ES-I3 (cell line): ENCODE measurements around the gene GGT6.

ENCODE experiments used
- H3K36me3 ChIP-seq: 2 replicates; pipeline ENCODE4 v1.6.1; 2013; ENCODE audit warnings: mild to moderate bottlenecking, low read length, control low read depth, moderate library complexity; ENCODE audit not compliant: insufficient read depth
- H3K4me1 ChIP-seq: 2 replicates; pipeline ENCODE4 v1.6.1; 2013; ENCODE audit warnings: mild to moderate bottlenecking, control low read depth, low read length; ENCODE audit not compliant: insufficient read depth
- H3K9ac ChIP-seq: 2 replicates; pipeline ENCODE4 v1.6.1; 2013; ENCODE audit warnings: low read depth, mild to moderate bottlenecking, low read length, moderate library complexity
- H3K9me3 ChIP-seq: 2 replicates; pipeline ENCODE4 v1.6.1; 2013; ENCODE audit warnings: mild to moderate bottlenecking, low read length, moderate library complexity; ENCODE audit not compliant: control insufficient read depth, insufficient read depth

Gene GGT6

GRCh38 chr17:4545217-4545951 lies 15.0 kb downstream of the GGT6 start:
- Histone ChIP-seq H3K36me3 (peaks cover 22% of the 10 kb centered on the region), H3K9ac (no peak overlapping the region), H3K4me1 (peaks cover 2% of the 10 kb centered on the region; the same call in 1 of the 2 replicates), H3K9me3 (no peaks in the 10 kb centered on the region)

GRCh38 chr17:4544951-4545216 lies 15.5 kb downstream of the GGT6 start:
- H3K4me1 ChIP-seq, result peaks cover 2% of the 10 kb centered on the region; the same call in 1 of the 2 replicates
- H3K36me3 ChIP-seq, result peaks cover 20% of the 10 kb centered on the region
- H3K9me3 ChIP-seq, result no peaks in the 10 kb centered on the region
- no peak overlapping the region for H3K9ac ChIP-seq

GRCh38 chr17:4544135-4544950 lies 16.0 kb downstream of the GGT6 start:
- no peak overlapping the region for H3K9ac ChIP-seq
- peaks cover 2% of the 10 kb centered on the region; the same call in 1 of the 2 replicates for H3K4me1 ChIP-seq
- peaks cover 16% of the 10 kb centered on the region for H3K36me3 ChIP-seq
- H3K9me3 ChIP-seq, result no peaks in the 10 kb centered on the region

- no peaks in the 10 kb centered on the region for H3K4me1 ChIP-seq
- no peaks in the 10 kb centered on the region for H3K9me3 ChIP-seq
- no peak overlapping the region for H3K9ac ChIP-seq
- peaks cover 11% of the 10 kb centered on the region for H3K36me3 ChIP-seq
Observed at GRCh38 chr17:4543557-4544026, 16.8 kb downstream of the GGT6 start.

- Histone ChIP-seq H3K9ac (no peak overlapping the region), H3K4me1 (no peaks in the 10 kb centered on the region), H3K9me3 (no peaks in the 10 kb centered on the region), H3K36me3 (peaks cover 7% of the 10 kb centered on the region)
Observed at GRCh38 chr17:4542726-4543191, 17.6 kb downstream of the GGT6 start.

- H3K4me1 ChIP-seq, result no peaks in the 10 kb centered on the region; the same call in 1 of the 2 replicates
- no peaks in the 10 kb centered on the region for H3K9me3 ChIP-seq
- H3K9ac ChIP-seq, result no peak overlapping the region
- peaks cover 3% of the 10 kb centered on the region for H3K36me3 ChIP-seq
Observed at GRCh38 chr17:4542003-4542725, 18.2 kb downstream of the GGT6 start.

GRCh38 chr17:4541328-4542002 lies 18.9 kb downstream of the GGT6 start:
- no peaks in the 10 kb centered on the region; the same call in 1 of the 2 replicates for H3K36me3 ChIP-seq
- H3K9ac ChIP-seq, result no peak overlapping the region
- H3K9me3 ChIP-seq, result no peaks in the 10 kb centered on the region
- H3K4me1 ChIP-seq, result peaks cover 4% of the 10 kb centered on the region; the same call in 1 of the 2 replicates

GRCh38 chr17:4540687-4541327 lies 19.6 kb downstream of the GGT6 start:
- H3K36me3 ChIP-seq, result no peaks in the 10 kb centered on the region; the same call in 1 of the 2 replicates
- no peak overlapping the region for H3K9ac ChIP-seq
- H3K9me3 ChIP-seq, result no peaks in the 10 kb centered on the region
- peaks cover 4% of the 10 kb centered on the region; the same call in 1 of the 2 replicates for H3K4me1 ChIP-seq

GRCh38 chr17:4540224-4540651 lies 20.1 kb downstream of the GGT6 start:
- Histone ChIP-seq H3K4me1 (peaks cover 4% of the 10 kb centered on the region; the same call in 1 of the 2 replicates), H3K9ac (no peak overlapping the region), H3K9me3 (no peaks in the 10 kb centered on the region), H3K36me3 (no peaks in the 10 kb centered on the region; the same call in 1 of the 2 replicates)

GRCh38 chr17:4539576-4540223 lies 20.7 kb downstream of the GGT6 start:
- Histone ChIP-seq H3K9me3 (no peaks in the 10 kb centered on the region), H3K9ac (no peak overlapping the region), H3K36me3 (no peaks in the 10 kb centered on the region; the same call in 1 of the 2 replicates), H3K4me1 (peaks cover 4% of the 10 kb centered on the region; the same call in 1 of the 2 replicates)

- Histone ChIP-seq H3K4me1 (peaks cover 4% of the 10 kb centered on the region; the same call in 1 of the 2 replicates), H3K9ac (no peak overlapping the region), H3K36me3 (no peaks in the 10 kb centered on the region; the same call in 1 of the 2 replicates), H3K9me3 (no peaks in the 10 kb centered on the region)
Observed at GRCh38 chr17:4539025-4539424, 21.4 kb downstream of the GGT6 start.

GRCh38 chr17:4538236-4539002 lies 22.0 kb downstream of the GGT6 start:
- Histone ChIP-seq H3K9ac (no peak overlapping the region), H3K9me3 (no peaks in the 10 kb centered on the region), H3K36me3 (no peaks in the 10 kb centered on the region; the same call in 1 of the 2 replicates), H3K4me1 (peaks cover 4% of the 10 kb centered on the region; the same call in 1 of the 2 replicates)
